DND-41 (cell line): ENCODE measurements around the gene FBLL1.

Experiments
- EZH2 ChIP-seq: IDR thresholded peaks from 3 replicates; pipeline ENCODE4 v1.6.1; 2012; ENCODE audit warnings: borderline replicate concordance, low read depth, mild to moderate bottlenecking, moderate library complexity, low read length, inconsistent platforms; ENCODE audit not compliant: severe bottlenecking
- TF ChIP-seq, protein P1 (sequence below): IDR thresholded peaks from 2 replicates; pipeline ENCODE4 v1.5.1; 2012; ENCODE audit warnings: borderline replicate concordance, low read length, moderate library complexity, mild to moderate bottlenecking; ENCODE audit not compliant: poor library complexity, severe bottlenecking; ENCODE audit errors: extremely low read depth

DNA sequence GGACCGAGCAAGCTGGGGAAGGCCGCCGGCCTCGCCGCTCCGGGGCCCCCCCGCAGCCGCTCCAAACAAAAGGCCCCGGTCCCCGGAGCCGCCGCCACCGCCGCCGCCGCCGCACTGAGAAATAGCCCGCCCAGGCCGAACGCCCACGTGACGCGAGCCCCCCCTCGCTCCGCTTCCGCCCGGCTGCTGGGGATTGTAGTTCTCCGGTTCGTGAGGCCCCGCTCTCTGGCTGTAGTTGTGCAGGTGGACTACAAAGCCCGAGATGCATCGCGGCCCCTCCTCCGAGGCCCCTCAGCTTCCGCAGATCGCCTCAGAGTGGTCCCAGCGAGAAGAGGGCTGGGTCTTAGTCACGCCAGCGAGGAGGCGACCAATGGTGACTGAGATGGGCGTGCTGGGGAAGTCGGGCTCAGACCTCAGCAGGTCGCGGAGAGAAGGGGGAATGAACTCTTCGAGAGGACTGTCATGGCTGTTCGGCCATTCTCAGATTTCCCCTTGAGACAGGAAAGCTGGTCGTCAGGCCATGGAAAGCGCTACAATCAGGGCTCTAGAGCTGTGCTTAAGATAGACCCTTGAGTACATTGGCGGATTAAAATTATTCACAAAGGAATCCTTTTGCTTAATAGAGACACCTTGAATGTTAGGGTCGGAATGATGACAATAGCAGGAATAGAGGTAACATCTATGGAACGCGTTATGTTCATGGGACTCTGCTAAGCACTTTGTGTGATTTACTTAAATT, 50.6 kb downstream of the FBLL1 start:
- no peak for TF ChIP-seq EZH2
- TF ChIP-seq, protein P1, sequence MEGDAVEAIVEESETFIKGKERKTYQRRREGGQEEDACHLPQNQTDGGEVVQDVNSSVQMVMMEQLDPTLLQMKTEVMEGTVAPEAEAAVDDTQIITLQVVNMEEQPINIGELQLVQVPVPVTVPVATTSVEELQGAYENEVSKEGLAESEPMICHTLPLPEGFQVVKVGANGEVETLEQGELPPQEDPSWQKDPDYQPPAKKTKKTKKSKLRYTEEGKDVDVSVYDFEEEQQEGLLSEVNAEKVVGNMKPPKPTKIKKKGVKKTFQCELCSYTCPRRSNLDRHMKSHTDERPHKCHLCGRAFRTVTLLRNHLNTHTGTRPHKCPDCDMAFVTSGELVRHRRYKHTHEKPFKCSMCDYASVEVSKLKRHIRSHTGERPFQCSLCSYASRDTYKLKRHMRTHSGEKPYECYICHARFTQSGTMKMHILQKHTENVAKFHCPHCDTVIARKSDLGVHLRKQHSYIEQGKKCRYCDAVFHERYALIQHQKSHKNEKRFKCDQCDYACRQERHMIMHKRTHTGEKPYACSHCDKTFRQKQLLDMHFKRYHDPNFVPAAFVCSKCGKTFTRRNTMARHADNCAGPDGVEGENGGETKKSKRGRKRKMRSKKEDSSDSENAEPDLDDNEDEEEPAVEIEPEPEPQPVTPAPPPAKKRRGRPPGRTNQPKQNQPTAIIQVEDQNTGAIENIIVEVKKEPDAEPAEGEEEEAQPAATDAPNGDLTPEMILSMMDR: no peak
